Measurements from ENCODE around the gene LTBP3. TPM values are rescaled to one million over a fixed set of nuclear protein-coding genes. Genes with fewer than 3 reads are reported as not detected.

LTBP3 gene
- total and polyA plus RNA-seq, 2 of the 4 experiments (the other 2 are of a cell fraction), result 6.6 to 145 TPM

DNA sequence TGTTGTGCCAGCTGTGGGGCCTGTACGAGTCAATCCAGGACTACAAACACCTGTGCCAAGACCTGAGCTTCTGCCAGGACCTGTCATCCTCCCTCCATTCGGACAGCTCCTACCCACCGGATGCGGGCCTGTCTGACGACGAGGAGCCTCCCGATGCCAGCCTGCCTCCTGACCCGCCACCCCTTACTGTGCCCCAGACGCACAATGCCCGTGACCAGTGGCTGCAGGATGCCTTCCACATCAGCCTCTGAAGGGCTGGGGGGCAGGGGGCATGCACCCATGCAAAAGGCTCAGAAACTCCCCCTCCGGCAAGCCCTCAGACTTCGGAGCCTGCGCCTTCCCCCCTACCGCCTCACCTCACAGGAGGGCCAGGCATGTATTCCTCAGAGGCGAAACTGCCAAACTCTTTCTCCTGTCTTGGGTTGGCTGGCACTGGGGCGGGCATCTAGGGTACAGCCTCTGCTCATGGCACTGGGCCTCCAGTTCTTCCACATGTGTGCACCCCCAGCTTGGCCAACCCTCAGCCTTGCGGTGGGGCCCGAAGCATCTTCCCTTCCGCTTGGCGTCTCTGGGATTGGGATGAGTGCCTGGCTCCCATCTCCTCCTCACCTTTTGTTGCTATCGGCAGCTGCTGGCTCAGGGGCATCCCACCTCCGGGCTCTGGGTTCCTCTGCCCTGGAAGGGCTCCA is 15.4 kb upstream of the LTBP3 start:
- ATAC-seq (ENCODE audit: low read depth) (no peak), DNase-seq (no peak)
- peak overlapping the region; percentile 91 for H2AK9ac ChIP-seq (replicated peaks; ENCODE audit: low read depth, low read length, poor library complexity)
- peak overlapping the region; percentile 75 for H3K4me3 ChIP-seq (ENCODE audit: insufficient read depth, low read depth, low read length)
- no peak overlapping the region for H3K23ac ChIP-seq (ENCODE audit: low read depth, low read length)
- peak overlapping the region; percentile 60; the same call in 1 of the 2 replicates for H2AK5ac ChIP-seq (ENCODE audit: low read depth, low read length)
- no peak overlapping the region; the same call in 1 of the 2 replicates for H3K4ac ChIP-seq (ENCODE audit: low read depth, low read length)
- CTCF ChIA-PET, result interaction anchor here (1.0 to 2.6 kb wide), 2 partner anchors 15 to 33 kb away, joined by 4 to 15 read pairs; partner anchors contain the start of gene LTBP3
- WGBS, 2 experiments (ENCODE audit: extremely low coverage in 2 of 2, insufficient read length in 1 of 2), result 43% methylated on average over 9 of the region's 22 CpGs; no CpG with 5 or more reads in 1 of the 2 experiments
- H4K8ac ChIP-seq (ENCODE audit: low read depth in 2 of 2, low read length in 2 of 2), result no peak overlapping the region
- H2BK15ac ChIP-seq (ENCODE audit: low read depth, low read length), result no peak overlapping the region
- BruUV-seq (replicated peaks), result no TSS peak
- H3K9ac ChIP-seq (ENCODE audit: low read depth, low read length), result peak overlapping the region; percentile 79; the same call in 1 of the 2 replicates
- H2BK120ac ChIP-seq (ENCODE audit: low read depth, low read length), result no peak overlapping the region
- peaks cover 13% of the 10 kb centered on the region for H3K9me1 ChIP-seq (ENCODE audit: insufficient read depth, low read length)
- TF ChIP-seq, protein P1, sequence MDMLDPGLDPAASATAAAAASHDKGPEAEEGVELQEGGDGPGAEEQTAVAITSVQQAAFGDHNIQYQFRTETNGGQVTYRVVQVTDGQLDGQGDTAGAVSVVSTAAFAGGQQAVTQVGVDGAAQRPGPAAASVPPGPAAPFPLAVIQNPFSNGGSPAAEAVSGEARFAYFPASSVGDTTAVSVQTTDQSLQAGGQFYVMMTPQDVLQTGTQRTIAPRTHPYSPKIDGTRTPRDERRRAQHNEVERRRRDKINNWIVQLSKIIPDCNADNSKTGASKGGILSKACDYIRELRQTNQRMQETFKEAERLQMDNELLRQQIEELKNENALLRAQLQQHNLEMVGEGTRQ (IDR thresholded peaks at IDR 0.05; ENCODE audit: low read depth, low read length), result no peak
- TF ChIP-seq, protein P2, sequence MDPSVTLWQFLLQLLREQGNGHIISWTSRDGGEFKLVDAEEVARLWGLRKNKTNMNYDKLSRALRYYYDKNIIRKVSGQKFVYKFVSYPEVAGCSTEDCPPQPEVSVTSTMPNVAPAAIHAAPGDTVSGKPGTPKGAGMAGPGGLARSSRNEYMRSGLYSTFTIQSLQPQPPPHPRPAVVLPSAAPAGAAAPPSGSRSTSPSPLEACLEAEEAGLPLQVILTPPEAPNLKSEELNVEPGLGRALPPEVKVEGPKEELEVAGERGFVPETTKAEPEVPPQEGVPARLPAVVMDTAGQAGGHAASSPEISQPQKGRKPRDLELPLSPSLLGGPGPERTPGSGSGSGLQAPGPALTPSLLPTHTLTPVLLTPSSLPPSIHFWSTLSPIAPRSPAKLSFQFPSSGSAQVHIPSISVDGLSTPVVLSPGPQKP (IDR thresholded peaks at IDR 0.05; ENCODE audit: borderline replicate concordance, low read depth, low read length), result no peak
- TF ChIP-seq FOS (IDR thresholded peaks at IDR 0.05; ENCODE audit: low read depth, low read length), result no peak
- TF ChIP-seq MAFK (IDR thresholded peaks at IDR 0.05; ENCODE audit: low read depth, low read length), result no peak
- TF ChIP-seq, protein P3, sequence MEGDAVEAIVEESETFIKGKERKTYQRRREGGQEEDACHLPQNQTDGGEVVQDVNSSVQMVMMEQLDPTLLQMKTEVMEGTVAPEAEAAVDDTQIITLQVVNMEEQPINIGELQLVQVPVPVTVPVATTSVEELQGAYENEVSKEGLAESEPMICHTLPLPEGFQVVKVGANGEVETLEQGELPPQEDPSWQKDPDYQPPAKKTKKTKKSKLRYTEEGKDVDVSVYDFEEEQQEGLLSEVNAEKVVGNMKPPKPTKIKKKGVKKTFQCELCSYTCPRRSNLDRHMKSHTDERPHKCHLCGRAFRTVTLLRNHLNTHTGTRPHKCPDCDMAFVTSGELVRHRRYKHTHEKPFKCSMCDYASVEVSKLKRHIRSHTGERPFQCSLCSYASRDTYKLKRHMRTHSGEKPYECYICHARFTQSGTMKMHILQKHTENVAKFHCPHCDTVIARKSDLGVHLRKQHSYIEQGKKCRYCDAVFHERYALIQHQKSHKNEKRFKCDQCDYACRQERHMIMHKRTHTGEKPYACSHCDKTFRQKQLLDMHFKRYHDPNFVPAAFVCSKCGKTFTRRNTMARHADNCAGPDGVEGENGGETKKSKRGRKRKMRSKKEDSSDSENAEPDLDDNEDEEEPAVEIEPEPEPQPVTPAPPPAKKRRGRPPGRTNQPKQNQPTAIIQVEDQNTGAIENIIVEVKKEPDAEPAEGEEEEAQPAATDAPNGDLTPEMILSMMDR (conservative IDR thresholded peaks at IDR 0.05; ENCODE audit: low read depth, low read length), result no peak
- no peak for TF ChIP-seq CEBPB (IDR thresholded peaks at IDR 0.05; ENCODE audit: low read depth, low read length)
- H4K91ac ChIP-seq (ENCODE audit: insufficient read depth, low read depth, low read length), result no peak overlapping the region
- peak overlapping the region; percentile 50 for H2AFZ ChIP-seq (replicated peaks; ENCODE audit: low read length, poor library complexity)
- POLR2A ChIA-PET (ENCODE audit: unreplicated experiment), result interaction anchor here (0.7 kb wide), 1 partner anchor 1423 kb away, joined by 3 read pairs; no protein-coding TSS in a partner anchor
- intact Hi-C loops (cut with micrococcal nuclease) (loop anchor here (5.0 kb wide), 2 partner anchors 34 to 191 kb away; partner anchors contain the start of gene SLC25A45), in situ Hi-C loops (cut with MboI; ENCODE audit: low sequenced_read_pairs) (no loop called here), dilution Hi-C loops (cut with HindIII; ENCODE audit: low sequenced_read_pairs, unreplicated experiment) (no loop called here)
- H3K18ac ChIP-seq (ENCODE audit: low read depth, low read length), result no peak overlapping the region
- no peaks in the 10 kb centered on the region for H3K9me3 ChIP-seq (ENCODE audit: control insufficient read depth, insufficient read depth, low read length)
- no peak overlapping the region for H4K5ac ChIP-seq (ENCODE audit: low read depth, low read length)
- no peak overlapping the region for H3K56ac ChIP-seq (ENCODE audit: extremely low read depth, insufficient read depth, low read length)
- no peak overlapping the region for H2BK20ac ChIP-seq (ENCODE audit: low read depth, low read length)
- no peak overlapping the region; the same call in 1 of the 2 replicates for H3K27ac ChIP-seq (ENCODE audit: insufficient read depth, low read length)
- peaks cover 40% of the 10 kb centered on the region for H3K4me1 ChIP-seq (ENCODE audit: control insufficient read depth, insufficient read depth, low read length)
- peaks cover 4% of the 10 kb centered on the region; the same call in 1 of the 2 replicates for H3K36me3 ChIP-seq (ENCODE audit: control insufficient read depth, insufficient read depth, low read length)
- H2BK5ac ChIP-seq (ENCODE audit: low read depth, low read length, poor library complexity, severe bottlenecking), result no peak overlapping the region
- H4K20me1 ChIP-seq (ENCODE audit: insufficient read depth, low read length), result peaks cover 34% of the 10 kb centered on the region
- H3K27me3 ChIP-seq (ENCODE audit: control insufficient read depth, insufficient read depth, low read length), result no peaks in the 10 kb centered on the region
- peaks cover 32 to 75% of the 10 kb centered on the region in 2 experiments for H3K79me1 ChIP-seq (ENCODE audit: low read depth in 1 of 2, low read length in 2 of 2)
- no peak overlapping the region for H3K14ac ChIP-seq (replicated peaks; ENCODE audit: low read depth, low read length)
- peak overlapping the region; percentile 79 for H3K4me2 ChIP-seq (ENCODE audit: low read depth, low read length)

All from IMR-90 (cell line).